B cell (primary cell): ENCODE data around the gene EID2B. TPM values are rescaled to one million over a fixed set of nuclear protein-coding genes. Genes with fewer than 3 reads are reported as not detected.

Source experiments
- ATAC-seq: fragments of 200-7000 bp; cut with Tn5 transposase; one replicate; pipeline ENCODE4 v1.10.0; 2021; ENCODE audit warnings: low read depth, mild to moderate bottlenecking, moderate number of reproducible peaks, moderate library complexity
- CTCF ChIA-PET: fragments of 350-600 bp; sonication (Branson Sonifier 250); formaldehyde crosslinking; loops from one replicate; lab custom pipeline; 2021; ENCODE audit warnings: antibody characterized with exemption, inconsistent platforms; lab: Charles Lee
- POLR2A ChIA-PET: fragments of 350-600 bp; sonication (Branson Sonifier 250); formaldehyde crosslinking; loops from one replicate; lab custom pipeline; 2021; ENCODE audit warnings: antibody characterized with exemption; lab: Charles Lee
- DNase-seq: peaks from one replicate; pipeline ENCODE4 v3.0.0; 2013
- H2AFZ ChIP-seq: 2 replicates; pipeline ENCODE4 v1.6.1; 2012; ENCODE audit warnings: mild to moderate bottlenecking, low read depth, low read length; ENCODE audit not compliant: insufficient read depth, poor library complexity, severe bottlenecking
- H3K27ac ChIP-seq, 2 donors: 1 replicate in 1 of 2; 2 replicates in 1 of 2; pipeline ENCODE4 v1.5.1; 2012 to 2013; ENCODE audit warnings: low read length in 2 of 2, mild to moderate bottlenecking in 2 of 2, moderate library complexity in 1 of 2
- H3K27me3 ChIP-seq, 4 experiments: fragments of 200-600 bp in 1 of 4; sonication (generic) in 1 of 4; replicated peaks in 1 of 4; 1 replicate in 2 of 4; 2 replicates in 2 of 4; pipeline versions ENCODE4 v1.6.1 to v1.7.0; 2013 to 2016; ENCODE audit warnings: low read length in 3 of 4, mild to moderate bottlenecking in 2 of 4, mixed read lengths in 1 of 4, moderate library complexity in 1 of 4; ENCODE audit not compliant: insufficient read depth in 4 of 4, control insufficient read depth in 3 of 4; ENCODE audit errors: control extremely low read depth in 1 of 4
- H3K36me3 ChIP-seq, 2 experiments: replicated peaks in 1 of 2; 1 replicate in 1 of 2; 2 replicates in 1 of 2; pipeline versions ENCODE4 v1.6.1 to v1.7.1; 2013; ENCODE audit warnings: low read length in 1 of 2; ENCODE audit not compliant: insufficient read depth in 2 of 2, control insufficient read depth in 1 of 2; ENCODE audit errors: control extremely low read depth in 1 of 2, extremely low read depth in 1 of 2
- H3K4me1 ChIP-seq, 2 donors: fragments of 200-600 bp in 1 of 2; sonication (generic) in 1 of 2; 1 replicate in 1 of 2; 2 replicates in 1 of 2; pipeline versions ENCODE4 v1.5.1 to v1.6.1; 2013 to 2017; ENCODE audit warnings: low read length in 2 of 2; ENCODE audit not compliant: control insufficient read depth in 2 of 2, insufficient read depth in 2 of 2
- H3K4me2 ChIP-seq: replicated peaks from 2 replicates; pipeline ENCODE3; 2012; ENCODE audit warnings: mild to moderate bottlenecking, low read depth, low read length; ENCODE audit not compliant: poor library complexity, severe bottlenecking
- H3K4me3 ChIP-seq, 5 experiments: fragments of 200-600 bp in 1 of 5; sonication (generic) in 1 of 5; 1 replicate in 3 of 5; 2 replicates in 2 of 5; pipeline versions ENCODE4 v1.5.1 to v1.7.0; 2011 to 2016; ENCODE audit warnings: low read length in 4 of 5, mild to moderate bottlenecking in 4 of 5, low read depth in 2 of 5, control low read depth in 1 of 5, moderate library complexity in 1 of 5; ENCODE audit not compliant: insufficient read depth in 1 of 5; ENCODE audit errors: control extremely low read depth in 1 of 5, extremely low read depth in 1 of 5
- H3K79me2 ChIP-seq: fragments of 200-600 bp; sonication (generic); one replicate; pipeline ENCODE4 v1.6.0; 2016; ENCODE audit warnings: low read length; ENCODE audit not compliant: control insufficient read depth, insufficient read depth
- H3K9ac ChIP-seq: fragments of 200-600 bp; sonication (generic); 2 replicates; pipeline ENCODE4 v1.6.1; 2017; ENCODE audit warnings: mild to moderate bottlenecking, low read length, moderate library complexity
- H3K9me3 ChIP-seq, 3 donors: one replicate each; pipeline versions ENCODE4 v1.6.1 to v1.7.1; 2013; ENCODE audit warnings: low read length in 2 of 3; ENCODE audit not compliant: control insufficient read depth in 2 of 3, insufficient read depth in 1 of 3; ENCODE audit errors: control extremely low read depth in 1 of 3
- H4K20me1 ChIP-seq: 2 replicates; pipeline ENCODE4 v1.6.0; 2012; ENCODE audit warnings: mild to moderate bottlenecking, low read length; ENCODE audit not compliant: insufficient read depth, control insufficient read depth, poor library complexity, severe bottlenecking
- H3K27ac Mint-ChIP-seq: one replicate; pipeline ENCODE4 v1.8.0; 2021; ENCODE audit warnings: mixed read lengths
- H3K27me3 Mint-ChIP-seq: one replicate; pipeline ENCODE4 v1.8.0; 2021; ENCODE audit warnings: mixed read lengths
- H3K4me1 Mint-ChIP-seq: one replicate; pipeline ENCODE4 v1.8.0; 2021; ENCODE audit warnings: mixed read lengths
- H3K4me3 Mint-ChIP-seq: one replicate; pipeline ENCODE4 v1.8.0; 2021; ENCODE audit warnings: mixed read lengths
- H3K9me3 Mint-ChIP-seq: one replicate; pipeline ENCODE4 v1.8.0; 2022; ENCODE audit warnings: mixed read lengths; ENCODE audit not compliant: insufficient read depth
- CTCF ChIP-seq: fragments of 200-600 bp; IDR thresholded peaks from one replicate; pipeline ENCODE4 v1.8.0; 2022; ENCODE audit warnings: antibody characterized with exemption, mild to moderate bottlenecking
- EZH2 ChIP-seq: IDR thresholded peaks from 2 replicates; pipeline ENCODE4 v1.6.1; 2012; ENCODE audit warnings: borderline replicate concordance, low read depth, mild to moderate bottlenecking, moderate library complexity, low read length; ENCODE audit not compliant: insufficient read depth, poor library complexity, severe bottlenecking
- WGBS: methylation state at CpG from one replicate; pipeline ENCODE4 v1.1.5; 2013; ENCODE audit warnings: missing lambda C conversion rate; ENCODE audit not compliant: insufficient coverage; 5-methylcytosine and 5-hydroxymethylcytosine counted together
- intact Hi-C: fragments of 100-400 bp; cut with micrococcal nuclease; formaldehyde crosslinking; loops from one replicate; pipeline ENCODE4 v1.10.0; 2022
- polyA plus RNA-seq: library from polyadenylated mRNA; depleted of rRNA; stranded (reverse); fragments of >200 nt; gene quantifications from 2 replicates; pipeline ENCODE4 v1.2.3, GENCODE V29; 2012
- total RNA-seq, 2 donors: library from RNA; stranded (reverse); fragments of 120-200 nt in 1 of 2; gene quantifications; 1 replicate in 1 of 2; 2 replicates in 1 of 2; pipeline versions ENCODE4 v1.2.3 to v1.2.4, GENCODE V29; 2013 to 2022

EID2B gene
- total and polyA plus RNA-seq, 2 donors (not counting 1 experiment from before 2014, with no cell fraction given), result 3.0 to 6.0 TPM

DNA sequence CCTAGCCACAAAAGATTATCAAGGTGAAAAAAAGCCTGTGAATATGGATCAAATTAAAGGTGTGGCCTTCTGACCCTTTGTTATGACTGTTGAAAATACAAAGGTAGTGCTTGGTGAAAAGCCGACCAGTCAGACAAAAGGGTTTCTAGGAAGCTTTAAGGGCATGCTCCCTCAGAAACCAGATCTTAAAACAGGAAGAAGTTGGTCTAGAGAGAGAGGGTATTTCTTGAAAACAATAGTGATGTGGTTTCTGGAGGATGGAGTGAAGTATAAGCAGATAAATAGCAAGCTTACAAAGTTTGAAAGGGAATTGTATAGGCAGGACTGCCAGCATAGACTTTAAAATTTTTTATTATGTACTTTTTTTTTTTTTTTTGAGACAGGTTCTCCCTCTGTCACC lies 12.3 kb upstream of the EID2B start:
- Histone ChIP-seq H4K20me1 (no peaks in the 10 kb centered on the region), H3K79me2 (no peaks in the 10 kb centered on the region), H3K4me2 (no peak overlapping the region), H3K9ac (no peak overlapping the region), H3K4me1 (peaks cover 14 to 15% of the 10 kb centered on the region in 2 donors), H3K27ac (no peak overlapping the region), H3K4me3 (no peak overlapping the region), H3K9me3 (no peaks in the 10 kb centered on the region), H3K27me3 (peaks cover 0 to 8% (median 0%) of the 10 kb centered on the region in 4 experiments), H2AFZ (no peak overlapping the region), H3K36me3 (no peaks in the 10 kb centered on the region)
- Mint-ChIP-seq H3K4me1 (peaks cover 19% of the 10 kb centered on the region), H3K4me3 (no peak overlapping the region), H3K9me3 (no peaks in the 10 kb centered on the region), H3K27me3 (peaks cover 15% of the 10 kb centered on the region), H3K27ac (no peak overlapping the region)
- ChIA-PET POLR2A (no interaction called here), CTCF (interaction anchor here (3.0 kb wide), 1 partner anchor 127 kb away, joined by 9 read pairs; no protein-coding TSS in a partner anchor)
- ATAC-seq (no peak), DNase-seq (no peak)
- TF ChIP-seq CTCF (no peak), EZH2 (no peak)
- 50% methylated on average over 1 of the region's 1 CpG for WGBS
- intact Hi-C loops, result no loop called here

DNA sequence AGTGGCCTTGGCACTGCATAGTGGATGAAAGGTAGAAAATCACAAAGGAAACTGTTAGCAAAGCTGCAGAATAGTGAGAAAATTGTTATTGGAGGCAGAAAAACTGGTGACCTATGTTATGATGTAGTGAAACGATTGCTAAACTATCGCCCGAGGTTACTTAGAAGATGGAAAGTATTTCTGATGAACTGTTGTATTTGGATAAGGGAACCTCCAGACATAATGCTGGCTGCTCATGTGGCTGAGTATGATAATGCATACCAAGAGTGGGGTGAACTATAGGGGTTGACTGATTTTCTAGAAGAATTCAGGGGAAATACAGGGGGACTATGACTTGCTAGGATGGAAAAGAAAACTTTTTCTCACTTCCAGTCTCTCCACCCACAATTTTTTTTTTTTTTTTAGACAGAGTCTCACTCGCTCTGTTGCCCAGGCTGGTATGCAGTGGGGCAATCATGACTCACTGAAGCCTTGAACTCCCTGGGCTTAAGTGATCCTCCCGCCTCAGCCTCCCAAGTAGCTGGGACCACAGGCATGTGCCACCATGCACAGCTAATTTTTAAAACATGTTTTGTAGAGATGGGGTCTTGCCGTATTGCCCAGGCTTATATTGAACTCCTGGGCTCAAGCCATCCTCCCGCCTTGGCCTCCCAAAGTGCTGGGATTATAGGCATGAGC lies 11.7 kb upstream of the EID2B start:
- TF ChIP-seq EZH2 (no peak), CTCF (no peak)
- Histone ChIP-seq H3K9me3 (no peaks in the 10 kb centered on the region), H3K27ac (no peak overlapping the region), H3K9ac (no peak overlapping the region), H3K36me3 (no peaks in the 10 kb centered on the region), H3K4me1 (peaks cover 14 to 15% of the 10 kb centered on the region in 2 donors), H3K79me2 (peaks cover under 1% of the 10 kb centered on the region), H3K27me3 (peaks cover 0 to 8% (median 0%) of the 10 kb centered on the region in 4 experiments), H3K4me2 (no peak overlapping the region), H3K4me3 (no peak overlapping the region), H2AFZ (no peak overlapping the region), H4K20me1 (no peaks in the 10 kb centered on the region)
- WGBS, result 97% methylated on average over 5 of the region's 7 CpGs
- Mint-ChIP-seq H3K9me3 (no peaks in the 10 kb centered on the region), H3K27me3 (peaks cover 15% of the 10 kb centered on the region), H3K27ac (no peak overlapping the region), H3K4me3 (no peak overlapping the region), H3K4me1 (peaks cover 20% of the 10 kb centered on the region)
- CTCF ChIA-PET, result interaction anchor here (1.2 to 3.0 kb wide), 2 partner anchors 43 to 128 kb away, joined by 3 to 9 read pairs; no protein-coding TSS in a partner anchor
- POLR2A ChIA-PET, result no interaction called here
- no peak for DNase-seq
- no peak for ATAC-seq
- intact Hi-C loops, result no loop called here
